GM12878 (cell line): ENCODE results near the gene SH3BP5. TPM values are rescaled to one million over a fixed set of nuclear protein-coding genes. Genes with fewer than 3 reads are reported as not detected.

Experiments
- ATAC-seq: fragments of 200-7000 bp; cut with Tn5 transposase; 3 replicates; pipeline ENCODE4 v1.9.1; 2020; ENCODE audit warnings: mild to moderate bottlenecking, moderate library complexity
- BruUV-seq: library from RNA; stranded (reverse); fragments of 400-500 nt; replicated peaks from 2 replicates; lab custom pipeline; 2021; lab: Mats Ljungman, UMichigan
- CTCF ChIA-PET: fragments of 300-600 bp; sonication (Branson Sonifier 250); formaldehyde crosslinking; extraction: SDS; loops from one replicate; lab custom pipeline; 2021; ENCODE audit warnings: inconsistent platforms; lab: Yijun Ruan, JAX
- POLR2A ChIA-PET: fragments of 350-600 bp; formaldehyde crosslinking; extraction: SDS; loops from one replicate; lab custom pipeline; 2021; ENCODE audit warnings: inconsistent platforms; lab: Charles Lee
- RAD21 ChIA-PET: fragments of 300-600 bp; sonication (Branson Sonifier 250); formaldehyde crosslinking; loops from one replicate; lab custom pipeline; 2023; ENCODE audit warnings: antibody characterized with exemption; ENCODE audit not compliant: unreplicated experiment; lab: Charles Lee
- SMC1A ChIA-PET: fragments of 300-600 bp; sonication (Branson Sonifier 250); formaldehyde crosslinking; loops from one replicate; lab custom pipeline; 2023; ENCODE audit not compliant: unreplicated experiment, uncharacterized antibody; lab: Charles Lee
- DNase-seq: peaks from one replicate; pipeline ENCODE4 v3.0.0-alpha.2; 2011; ENCODE audit warnings: low read depth, low spot score
- FAIRE-seq: peaks from 3 replicates; lab custom pipeline; 2011; peaks lifted over from hg19 to GRCh38; lab: Jason Lieb, UNC
- H2AFZ ChIP-seq: 2 replicates; pipeline ENCODE4 v1.6.0; 2011; ENCODE audit warnings: low read depth, low read length, control low read depth; ENCODE audit not compliant: control insufficient read depth
- H3K27ac ChIP-seq: 2 replicates; pipeline ENCODE4 v1.5.1; 2011; ENCODE audit warnings: control low read depth; ENCODE audit not compliant: control insufficient read depth, insufficient read depth
- H3K27me3 ChIP-seq, 2 experiments: replicated peaks in 1 of 2; 2 replicates each; pipeline versions ENCODE4 v1.6.0 to v1.6.1; 2011; ENCODE audit warnings: low read length in 1 of 2; ENCODE audit not compliant: control insufficient read depth in 2 of 2, insufficient read depth in 2 of 2
- H3K36me3 ChIP-seq, 2 experiments: 2 replicates each; pipeline ENCODE4 v1.5.1; 2011; ENCODE audit warnings: low read length in 1 of 2; ENCODE audit not compliant: control insufficient read depth in 2 of 2, insufficient read depth in 2 of 2
- H3K4me1 ChIP-seq: 2 replicates; pipeline ENCODE4 v1.6.1; 2011; ENCODE audit warnings: mild to moderate bottlenecking, low read length, moderate library complexity, mixed read lengths; ENCODE audit not compliant: control insufficient read depth, insufficient read depth
- H3K4me2 ChIP-seq: 2 replicates; pipeline ENCODE4 v1.6.0; 2011; ENCODE audit warnings: control low read depth; ENCODE audit not compliant: control insufficient read depth, insufficient read depth
- H3K4me3 ChIP-seq: fragments of 200-600 bp; sonication (generic); 2 replicates; pipeline ENCODE4 v1.5.1; 2016
- H3K79me2 ChIP-seq: 2 replicates; pipeline ENCODE4 v1.6.0; 2011; ENCODE audit warnings: low read length; ENCODE audit not compliant: control insufficient read depth, insufficient read depth
- H3K9ac ChIP-seq: 2 replicates; pipeline ENCODE4 v1.8.0; 2011; ENCODE audit warnings: low read length, control low read depth, mixed read lengths; ENCODE audit not compliant: control insufficient read depth, insufficient read depth
- H3K9me3 ChIP-seq: replicated peaks from 3 replicates; pipeline ENCODE4 v1.5.1; 2011; ENCODE audit warnings: mild to moderate bottlenecking, low read length; ENCODE audit not compliant: control insufficient read depth, insufficient read depth
- H4K20me1 ChIP-seq: 2 replicates; pipeline ENCODE4 v1.6.0; 2011; ENCODE audit not compliant: control insufficient read depth, insufficient read depth
- BACH1 ChIP-seq: fragments of 450-650 bp; IDR thresholded peaks from 2 replicates; pipeline ENCODE4 v1.6.1; 2017; ENCODE audit warnings: mild to moderate bottlenecking, borderline replicate concordance
- CBFB ChIP-seq: IDR thresholded peaks from 2 replicates; pipeline ENCODE4 v1.6.1; 2016; ENCODE audit warnings: antibody characterized with exemption, low read depth
- CHD1 ChIP-seq: IDR thresholded peaks from 2 replicates; pipeline ENCODE4 v1.6.1; 2012; ENCODE audit warnings: low read depth, low read length, improper control_type of control experiment
- JUND ChIP-seq: IDR thresholded peaks from 2 replicates; pipeline ENCODE4 v1.6.1; 2012; ENCODE audit warnings: low read depth, mild to moderate bottlenecking, low read length, improper control_type of control experiment, moderate library complexity
- KLF5 ChIP-seq: fragments of 450-650 bp; IDR thresholded peaks from 2 replicates; pipeline ENCODE4 v1.6.1; 2014; ENCODE audit warnings: mild to moderate bottlenecking; ENCODE audit not compliant: partially characterized antibody
- NFYA ChIP-seq: IDR thresholded peaks from 2 replicates; pipeline ENCODE4 v1.6.1; 2011; ENCODE audit warnings: low read depth, mild to moderate bottlenecking, low read length, improper control_type of control experiment, borderline replicate concordance
- PAX8 ChIP-seq: fragments of 450-650 bp; IDR thresholded peaks from 2 replicates; pipeline ENCODE4 v1.6.1; 2017; ENCODE audit warnings: mild to moderate bottlenecking, moderate library complexity
- PML ChIP-seq: IDR thresholded peaks from 2 replicates; pipeline ENCODE4 v1.6.1; 2012; ENCODE audit warnings: low read length, inconsistent platforms
- SMAD1 ChIP-seq: fragments of 450-650 bp; IDR thresholded peaks from 2 replicates; pipeline ENCODE4 v1.6.1; 2018; ENCODE audit warnings: mild to moderate bottlenecking, low read depth; ENCODE audit not compliant: partially characterized antibody
- SMARCA5 ChIP-seq: fragments of 450-650 bp; IDR thresholded peaks from 2 replicates; pipeline ENCODE4 v1.6.1; 2017; ENCODE audit warnings: mild to moderate bottlenecking
- SP1 ChIP-seq: IDR thresholded peaks from one replicate; pipeline ENCODE4 v1.6.1; 2011; ENCODE audit warnings: low read depth, low read length
- ZNF622 ChIP-seq: fragments of 450-650 bp; IDR thresholded peaks from 2 replicates; pipeline ENCODE4 v1.6.1; 2017; ENCODE audit warnings: mild to moderate bottlenecking, inconsistent platforms
- WGBS: methylation state at CpG from one replicate; pipeline ENCODE4 v1.1.6; 2016; ENCODE audit warnings: low lambda C conversion rate; ENCODE audit not compliant: insufficient replicate concordance, insufficient coverage; ENCODE audit errors: missing lambda C conversion rate; 5-methylcytosine and 5-hydroxymethylcytosine counted together
- in situ Hi-C: fragments of 300-500 bp; cut with MboI; formaldehyde crosslinking; loops from 9 replicates; pipeline ENCODE4 v1.14.3; 2018; ENCODE audit warnings: mixed read lengths
- intact Hi-C: fragments of 100-400 bp; cut with micrococcal nuclease; formaldehyde crosslinking; loops from one replicate; pipeline ENCODE4 v1.14.2; 2022; ENCODE audit not compliant: unreplicated experiment
- polyA plus RNA-seq, 11 experiments: library from polyadenylated mRNA; depleted of rRNA in 4 of 11; unstranded in 6 of 11; stranded (reverse) in 5 of 11; fragments of >200 nt; fragmentation: Nextera tagmentation in 4 of 11; fragmentation: Illumina TruSeq in 1 of 11; extraction: Ambion mirVana in 4 of 11; extraction: Trizol in 1 of 11; gene quantifications; 1 replicate in 1 of 11; 2 replicates in 10 of 11; pipeline versions ENCODE4 v1.2.1 to v1.2.3, GENCODE V29; 2011 to 2016; ENCODE audit warnings: inconsistent platforms in 2 of 11, missing spikeins in 2 of 11, low read depth in 1 of 11
- total RNA-seq, 4 experiments: library from RNA; depleted of rRNA in 3 of 4; stranded (reverse); fragments of >200 nt in 3 of 4; fragmentation: Illumina TruSeq in 1 of 4; extraction: Trizol in 1 of 4; gene quantifications; 2 replicates each; pipeline versions ENCODE4 v1.2.1 to v1.2.3, GENCODE V29; 2013 to 2021
- TF ChIP-seq, protein P1 (sequence below): fragments of 450-650 bp; formaldehyde crosslinking; IDR thresholded peaks from 2 replicates; pipeline ENCODE4 v1.4.0; 2022; ENCODE audit warnings: mild to moderate bottlenecking, moderate library complexity
- TF ChIP-seq, protein P2 (sequence below): fragments of 450-650 bp; formaldehyde crosslinking; IDR thresholded peaks from 2 replicates; pipeline ENCODE4 v1.4.0; 2020; ENCODE audit warnings: mild to moderate bottlenecking, moderate library complexity

Gene SH3BP5
- total and polyA plus RNA-seq, 10 of the 15 experiments (the other 5 are each of a cell fraction or from before 2014, with no cell fraction given), result 14.9 to 87.5 (median 43.7) TPM

DNA sequence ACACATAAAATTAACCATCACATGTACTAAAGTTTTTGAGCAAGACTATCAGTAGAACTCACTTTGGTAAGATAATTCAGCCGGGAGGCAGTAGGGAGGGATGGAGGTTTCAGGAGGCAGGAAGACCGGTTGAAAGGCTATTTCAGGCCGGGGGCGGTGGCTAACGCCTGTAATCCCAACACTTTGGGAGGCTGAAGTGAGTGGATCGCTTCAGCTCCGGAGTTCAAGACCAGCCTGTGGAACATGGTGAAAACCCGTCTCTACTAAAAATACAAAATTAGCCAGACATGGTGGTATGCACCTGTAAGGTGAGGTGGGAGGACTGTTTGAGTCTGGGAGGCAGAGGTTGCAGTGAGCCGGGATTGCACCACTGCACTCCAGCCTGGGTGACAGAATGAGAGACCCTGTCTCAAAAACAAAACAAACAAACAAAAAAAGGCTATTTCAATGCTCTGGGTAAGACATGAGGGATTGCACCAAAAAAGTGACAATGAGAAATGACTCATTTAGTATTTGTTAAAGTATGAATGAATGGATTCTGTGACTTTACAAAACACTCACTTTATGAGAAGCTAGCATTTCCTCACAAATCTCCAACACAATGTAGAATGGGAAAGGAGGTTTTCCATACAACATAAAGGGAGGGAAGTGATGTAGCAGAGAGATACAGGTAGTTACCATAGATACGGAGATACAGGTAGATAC is 43.9 kb downstream of the SH3BP5 start (continued):
- TF ChIP-seq PAX8 (no peak), KLF5 (no peak), BACH1 (no peak)
- TF ChIP-seq, protein P1, sequence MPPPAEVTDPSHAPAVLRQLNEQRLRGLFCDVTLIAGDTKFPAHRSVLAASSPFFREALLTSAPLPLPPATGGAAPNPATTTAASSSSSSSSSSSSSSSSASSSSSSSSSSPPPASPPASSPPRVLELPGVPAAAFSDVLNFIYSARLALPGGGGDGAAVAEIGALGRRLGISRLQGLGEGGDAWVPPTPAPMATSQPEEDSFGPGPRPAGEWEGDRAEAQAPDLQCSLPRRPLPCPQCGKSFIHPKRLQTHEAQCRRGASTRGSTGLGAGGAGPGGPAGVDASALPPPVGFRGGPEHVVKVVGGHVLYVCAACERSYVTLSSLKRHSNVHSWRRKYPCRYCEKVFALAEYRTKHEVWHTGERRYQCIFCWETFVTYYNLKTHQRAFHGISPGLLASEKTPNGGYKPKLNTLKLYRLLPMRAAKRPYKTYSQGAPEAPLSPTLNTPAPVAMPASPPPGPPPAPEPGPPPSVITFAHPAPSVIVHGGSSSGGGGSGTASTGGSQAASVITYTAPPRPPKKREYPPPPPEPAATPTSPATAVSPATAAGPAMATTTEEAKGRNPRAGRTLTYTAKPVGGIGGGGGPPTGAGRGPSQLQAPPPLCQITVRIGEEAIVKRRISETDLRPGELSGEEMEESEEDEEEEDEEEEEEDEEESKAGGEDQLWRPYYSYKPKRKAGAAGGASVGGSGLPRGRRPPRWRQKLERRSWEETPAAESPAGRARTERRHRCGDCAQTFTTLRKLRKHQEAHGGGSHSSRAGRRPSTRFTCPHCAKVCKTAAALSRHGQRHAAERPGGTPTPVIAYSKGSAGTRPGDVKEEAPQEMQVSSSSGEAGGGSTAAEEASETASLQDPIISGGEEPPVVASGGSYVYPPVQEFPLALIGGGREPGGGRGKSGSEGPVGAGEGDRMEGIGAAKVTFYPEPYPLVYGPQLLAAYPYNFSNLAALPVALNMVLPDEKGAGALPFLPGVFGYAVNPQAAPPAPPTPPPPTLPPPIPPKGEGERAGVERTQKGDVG (CRISPR knock-in tag), result no peak

DNA sequence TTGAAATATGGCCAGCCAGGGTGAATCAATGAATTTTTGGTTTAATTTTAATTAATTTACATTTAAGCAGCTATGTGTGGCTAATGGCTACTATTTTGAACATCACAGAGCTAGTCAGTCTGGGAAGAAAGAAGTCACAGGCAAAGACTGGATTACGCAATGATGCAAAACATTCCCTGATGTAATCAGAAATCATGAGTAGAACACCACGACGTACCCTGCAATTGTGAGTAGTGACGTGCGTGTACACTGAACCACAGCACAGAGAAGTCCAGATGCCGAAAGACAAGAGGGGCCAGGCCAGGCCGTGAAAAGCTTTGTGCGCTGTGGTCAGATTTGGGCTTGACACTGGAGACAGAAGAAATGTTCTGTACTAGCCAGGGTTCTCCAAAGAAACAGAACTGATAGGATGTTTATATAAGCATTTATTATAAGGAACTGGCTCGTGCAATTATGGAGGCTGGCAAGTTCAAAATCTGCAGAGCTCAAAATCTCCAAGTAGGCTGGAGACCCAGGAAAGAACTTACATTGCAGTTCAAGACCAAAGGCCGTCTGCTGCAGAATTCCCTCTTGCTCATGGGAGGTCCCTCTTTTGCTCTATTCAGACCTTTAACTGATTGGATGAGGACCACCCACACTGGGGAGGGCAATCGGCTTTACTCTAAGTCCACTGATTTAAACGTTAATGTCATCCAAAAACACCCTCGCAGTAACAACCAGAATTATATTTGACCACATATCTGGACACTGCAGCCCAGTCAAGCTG is 44.6 kb downstream of the SH3BP5 start:
- no peak for DNase-seq
- no peak overlapping the region for H3K4me3 ChIP-seq
- in situ Hi-C loops (no loop called here), intact Hi-C loops (no loop called here)
- H3K36me3 ChIP-seq, result peaks cover 12 to 17% of the 10 kb centered on the region in 2 experiments
- H3K4me2 ChIP-seq, result no peak overlapping the region
- H3K9ac ChIP-seq, result no peak overlapping the region
- H3K27ac ChIP-seq, result no peak overlapping the region
- no peaks in the 10 kb centered on the region for H4K20me1 ChIP-seq
- no peaks in the 10 kb centered on the region for H3K27me3 ChIP-seq
- no peak overlapping the region for H2AFZ ChIP-seq
- H3K9me3 ChIP-seq, result no peaks in the 10 kb centered on the region; the same call in 2 of the 3 replicates
- FAIRE-seq, result no peak
- peaks cover 50% of the 10 kb centered on the region for H3K4me1 ChIP-seq
- H3K79me2 ChIP-seq, result peaks cover 2% of the 10 kb centered on the region; the same call in 1 of the 2 replicates
- SMC1A ChIA-PET, result interaction anchor here (0.6 to 1.8 kb wide), 7 partner anchors 8 to 323 kb away, joined by 3 to 6 read pairs (median 4); no protein-coding TSS in a partner anchor
- RAD21 ChIA-PET, result interaction anchor here (1.4 kb wide), 1 partner anchor 20 kb away, joined by 3 read pairs; no protein-coding TSS in a partner anchor
- CTCF ChIA-PET, result interaction anchor here (0.6 to 1.6 kb wide), 7 partner anchors 11 to 184 kb away, joined by 3 to 6 read pairs (median 3); no protein-coding TSS in a partner anchor
- BruUV-seq, result no TSS peak
- 94% methylated on average over 13 of the region's 13 CpGs for WGBS
- POLR2A ChIA-PET, result interaction anchor here (0.5 kb wide), 1 partner anchor 1920 kb away, joined by 3 read pairs; no protein-coding TSS in a partner anchor
- ATAC-seq, result no peak
- TF ChIP-seq ZNF622, result no peak
- TF ChIP-seq, protein P2, sequence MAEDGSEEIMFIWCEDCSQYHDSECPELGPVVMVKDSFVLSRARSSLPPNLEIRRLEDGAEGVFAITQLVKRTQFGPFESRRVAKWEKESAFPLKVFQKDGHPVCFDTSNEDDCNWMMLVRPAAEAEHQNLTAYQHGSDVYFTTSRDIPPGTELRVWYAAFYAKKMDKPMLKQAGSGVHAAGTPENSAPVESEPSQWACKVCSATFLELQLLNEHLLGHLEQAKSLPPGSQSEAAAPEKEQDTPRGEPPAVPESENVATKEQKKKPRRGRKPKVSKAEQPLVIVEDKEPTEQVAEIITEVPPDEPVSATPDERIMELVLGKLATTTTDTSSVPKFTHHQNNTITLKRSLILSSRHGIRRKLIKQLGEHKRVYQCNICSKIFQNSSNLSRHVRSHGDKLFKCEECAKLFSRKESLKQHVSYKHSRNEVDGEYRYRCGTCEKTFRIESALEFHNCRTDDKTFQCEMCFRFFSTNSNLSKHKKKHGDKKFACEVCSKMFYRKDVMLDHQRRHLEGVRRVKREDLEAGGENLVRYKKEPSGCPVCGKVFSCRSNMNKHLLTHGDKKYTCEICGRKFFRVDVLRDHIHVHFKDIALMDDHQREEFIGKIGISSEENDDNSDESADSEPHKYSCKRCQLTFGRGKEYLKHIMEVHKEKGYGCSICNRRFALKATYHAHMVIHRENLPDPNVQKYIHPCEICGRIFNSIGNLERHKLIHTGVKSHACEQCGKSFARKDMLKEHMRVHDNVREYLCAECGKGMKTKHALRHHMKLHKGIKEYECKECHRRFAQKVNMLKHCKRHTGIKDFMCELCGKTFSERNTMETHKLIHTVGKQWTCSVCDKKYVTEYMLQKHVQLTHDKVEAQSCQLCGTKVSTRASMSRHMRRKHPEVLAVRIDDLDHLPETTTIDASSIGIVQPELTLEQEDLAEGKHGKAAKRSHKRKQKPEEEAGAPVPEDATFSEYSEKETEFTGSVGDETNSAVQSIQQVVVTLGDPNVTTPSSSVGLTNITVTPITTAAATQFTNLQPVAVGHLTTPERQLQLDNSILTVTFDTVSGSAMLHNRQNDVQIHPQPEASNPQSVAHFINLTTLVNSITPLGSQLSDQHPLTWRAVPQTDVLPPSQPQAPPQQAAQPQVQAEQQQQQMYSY (CRISPR knock-in tag), result no peak
- no peak for TF ChIP-seq NFYA
- TF ChIP-seq PML, result no peak
- TF ChIP-seq KLF5, result no peak
- no peak for TF ChIP-seq BACH1
- no peak for TF ChIP-seq CHD1
- no peak for TF ChIP-seq JUND
- no peak for TF ChIP-seq CBFB
- TF ChIP-seq SP1, result no peak
- TF ChIP-seq SMAD1, result no peak
- TF ChIP-seq SMARCA5, result no peak
